DMS153 treated with DMSO at 0.1 percent for 48 hours (cell line): ENCODE results near the gene ERAP2.
"Not testable (repeated sequence)": the region's sequence is repeated elsewhere in the genome, so short reads cannot be mapped to it uniquely, and the experiment has no call there.

Experiments used
- DNase-seq: peaks from one replicate; lab custom pipeline; 2025; ENCODE audit not compliant: unreplicated experiment; lab: John Stamatoyannopoulos, UW

The ERAP2 gene

DNA sequence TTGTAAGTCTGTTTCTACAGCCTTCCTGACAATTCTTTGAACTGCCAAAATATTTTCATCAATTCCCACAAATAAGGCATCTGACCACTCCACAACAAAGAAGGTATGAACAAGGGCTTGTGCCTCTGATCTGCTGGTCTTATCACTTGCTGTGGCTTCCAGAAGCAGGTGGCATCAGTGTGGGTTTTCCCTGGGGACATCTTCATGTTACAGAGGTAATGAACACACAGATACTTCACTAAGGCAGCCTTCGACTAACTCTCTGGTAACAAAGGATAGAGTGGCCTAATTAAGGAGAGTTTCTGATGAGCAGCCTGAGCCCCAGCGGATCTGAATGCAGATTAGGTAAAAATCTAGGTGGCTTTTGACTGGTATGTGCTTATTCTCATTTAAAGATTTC lies 15.2 kb upstream of the ERAP2 start:
- DNase-seq, result peak; percentile 12

DNA sequence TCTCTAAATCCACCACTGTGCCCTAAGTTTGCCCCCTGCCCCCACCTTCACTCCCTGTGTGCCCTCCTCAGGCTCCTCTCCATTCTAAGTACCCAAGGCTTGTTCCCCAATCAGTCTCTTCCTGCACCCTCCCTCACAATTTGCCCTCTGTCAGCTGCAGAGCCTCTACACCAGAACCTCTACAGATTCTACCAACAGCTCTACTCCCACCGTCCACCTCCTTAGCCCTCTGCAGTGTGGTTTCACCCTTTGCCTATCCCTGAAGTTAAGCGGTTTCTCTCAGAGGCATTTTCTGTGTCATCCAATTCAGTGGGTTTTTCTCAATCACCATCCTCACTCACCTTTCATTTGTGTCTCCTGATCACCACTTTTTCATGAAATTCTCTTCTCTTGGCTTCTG lies 13.2 kb upstream of the ERAP2 start:
- no peak for DNase-seq

DNA sequence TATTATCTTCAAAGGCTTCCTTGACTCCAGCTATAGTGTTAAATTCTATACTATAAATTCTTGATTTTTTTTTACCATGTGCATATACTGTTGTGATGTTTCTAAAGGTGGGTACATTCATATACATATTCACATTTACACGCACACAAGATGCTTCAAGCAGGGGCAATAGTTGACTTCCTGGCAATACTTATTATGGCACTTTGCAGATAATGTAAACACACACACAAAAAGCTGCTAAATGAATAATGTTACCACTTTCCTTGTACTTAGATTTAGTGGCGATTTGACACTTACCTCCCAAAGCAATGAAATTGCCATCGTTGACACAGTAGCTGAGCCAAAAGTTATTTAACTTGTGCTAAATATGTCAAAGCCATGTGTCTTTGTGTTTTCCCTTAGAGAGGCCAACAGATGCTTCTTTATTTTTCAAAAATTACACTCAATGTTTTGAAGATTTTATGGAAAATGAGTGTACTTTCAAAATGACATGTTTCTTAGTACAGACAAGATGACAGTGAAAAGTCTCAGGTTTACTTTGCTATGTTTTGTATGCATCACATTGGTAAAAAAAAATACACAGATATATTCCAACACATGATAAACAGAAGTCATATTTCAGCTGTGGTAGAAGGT lies 12.2 kb upstream of the ERAP2 start:
- DNase-seq, result no peak

GRCh38 chr5:96864922-96865530 lies 11.3 kb upstream of the ERAP2 start:
- no peak for DNase-seq

DNA sequence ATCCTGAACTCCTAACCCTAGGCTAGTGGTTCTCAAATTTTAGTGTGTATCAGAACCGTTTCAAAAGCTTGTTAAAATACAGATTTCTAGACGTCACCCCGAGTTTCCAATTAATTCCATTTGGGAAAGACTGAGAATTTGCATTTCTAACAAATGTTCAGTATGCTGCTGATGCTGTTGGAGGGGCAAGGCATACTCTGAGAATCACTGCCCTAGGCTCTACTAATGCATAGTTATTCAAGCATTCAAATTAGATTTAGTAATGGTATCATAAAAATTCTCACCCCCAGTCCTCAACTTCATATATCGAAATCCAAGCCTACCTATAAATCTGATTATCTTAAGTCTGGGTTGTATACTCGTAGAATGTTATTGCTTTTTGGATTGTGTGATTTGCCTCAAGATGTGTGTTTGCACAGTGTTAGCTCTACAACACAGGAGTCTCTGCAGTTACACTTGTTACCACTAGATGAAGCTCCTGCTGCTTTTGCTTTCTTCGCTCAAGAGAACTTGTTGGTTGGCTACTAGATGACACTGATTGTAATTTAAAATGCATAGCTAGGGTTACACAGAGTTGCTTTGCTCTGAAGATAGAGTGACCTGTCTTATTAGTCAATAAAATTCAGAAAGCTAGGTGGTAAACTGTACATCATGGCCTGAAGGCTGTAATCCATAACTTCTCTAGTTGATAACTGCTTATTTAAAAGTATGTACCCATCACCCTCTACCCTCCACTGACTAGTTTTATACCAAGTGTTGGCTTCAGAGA lies 7.5 kb upstream of the ERAP2 start:
- peak; percentile 29 for DNase-seq

- no peak for DNase-seq
Measured at GRCh38 chr5:96869372-96869641, 7.0 kb upstream of the ERAP2 start.

DNA sequence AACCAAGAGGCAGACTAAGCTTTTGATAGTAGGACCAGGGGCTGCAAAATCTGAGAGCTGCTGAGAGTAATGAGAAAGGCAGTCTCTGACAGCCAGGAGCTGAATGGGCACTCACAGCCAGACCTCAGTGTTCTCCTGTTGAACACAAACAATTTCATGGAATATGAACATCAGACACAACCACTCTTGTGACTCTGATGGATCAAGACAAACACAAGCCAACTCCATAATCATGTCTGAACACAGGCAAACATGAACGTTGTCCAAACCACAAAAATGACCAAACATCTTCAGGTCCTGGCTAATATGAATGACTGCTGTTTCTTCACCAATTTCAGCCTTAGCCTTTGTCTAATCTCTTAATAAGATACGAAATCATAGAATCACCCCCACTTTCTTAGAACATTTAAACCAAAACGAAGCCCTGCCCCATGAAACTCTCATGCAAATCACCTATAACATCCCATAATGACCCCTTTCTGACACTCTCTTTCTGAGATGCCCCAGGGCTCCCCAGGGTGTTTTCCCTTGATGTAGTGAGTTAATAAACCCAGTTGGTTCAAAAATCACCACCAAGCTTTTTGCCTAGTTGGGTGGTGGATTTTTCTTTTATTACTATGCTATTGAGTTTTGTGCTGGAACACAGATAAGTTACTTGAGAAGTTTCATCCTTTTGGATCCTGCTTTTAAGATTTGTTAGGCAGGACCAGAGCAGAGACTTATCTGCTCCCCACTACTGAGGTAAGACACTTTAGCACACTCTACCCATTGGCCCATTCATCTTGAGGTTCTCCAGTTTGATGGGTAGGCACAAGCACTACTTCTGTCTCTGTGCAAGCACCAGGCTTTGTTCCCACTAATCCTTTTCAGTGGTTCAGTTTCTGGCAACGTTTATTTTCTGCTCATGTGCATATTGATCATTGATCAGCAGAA lies 5.9 kb upstream of the ERAP2 start:
- no peak for DNase-seq

DNA sequence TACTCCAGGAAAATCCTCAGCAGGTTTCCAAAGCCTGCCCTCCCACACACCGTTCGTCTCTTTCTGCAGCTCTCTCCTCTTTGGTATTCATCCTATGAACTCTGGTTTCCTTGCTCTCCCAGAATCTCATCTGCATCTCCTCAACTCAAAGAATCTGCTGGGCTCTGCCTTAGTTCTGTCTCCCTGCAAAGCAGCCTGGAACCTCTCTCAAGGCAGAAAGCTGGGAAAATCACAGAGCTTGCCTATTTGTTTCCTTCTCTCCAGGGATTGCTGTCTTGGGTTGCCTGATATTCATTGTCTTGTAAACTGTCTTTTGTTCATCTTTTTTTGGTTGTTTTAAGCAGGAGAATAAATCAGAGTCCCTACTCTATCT lies 5.3 kb upstream of the ERAP2 start:
- DNase-seq, result no peak

GRCh38 chr5:96871686-96872085 lies 4.6 kb upstream of the ERAP2 start:
- no peak for DNase-seq

DNA sequence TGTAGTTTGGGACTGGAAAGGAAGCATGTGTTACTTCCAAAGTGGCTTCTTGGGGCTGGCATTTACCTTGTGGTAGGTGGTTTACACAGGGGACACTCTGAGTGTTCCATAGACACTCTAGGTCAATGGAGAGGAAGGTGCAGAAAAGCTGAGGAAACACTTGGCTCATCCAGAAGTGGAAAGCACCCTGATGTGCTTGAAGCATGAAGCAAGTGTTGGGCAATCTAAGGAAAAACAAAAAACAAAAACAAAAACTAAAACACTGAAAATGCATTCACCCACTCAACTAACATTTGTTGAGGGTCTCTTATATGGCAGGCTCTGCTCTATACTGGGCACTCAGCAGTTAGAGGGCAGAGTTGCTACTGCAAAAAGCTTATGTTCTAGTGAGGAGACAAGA lies 2.9 kb upstream of the ERAP2 start:
- DNase-seq, result no peak

- DNase-seq, result no peak
Measured at GRCh38 chr5:96874631-96875030, 1.7 kb upstream of the ERAP2 start.

GRCh38 chr5:96875791-96876291 lies 459 bp upstream of the ERAP2 start:
- no peak for DNase-seq

DNA sequence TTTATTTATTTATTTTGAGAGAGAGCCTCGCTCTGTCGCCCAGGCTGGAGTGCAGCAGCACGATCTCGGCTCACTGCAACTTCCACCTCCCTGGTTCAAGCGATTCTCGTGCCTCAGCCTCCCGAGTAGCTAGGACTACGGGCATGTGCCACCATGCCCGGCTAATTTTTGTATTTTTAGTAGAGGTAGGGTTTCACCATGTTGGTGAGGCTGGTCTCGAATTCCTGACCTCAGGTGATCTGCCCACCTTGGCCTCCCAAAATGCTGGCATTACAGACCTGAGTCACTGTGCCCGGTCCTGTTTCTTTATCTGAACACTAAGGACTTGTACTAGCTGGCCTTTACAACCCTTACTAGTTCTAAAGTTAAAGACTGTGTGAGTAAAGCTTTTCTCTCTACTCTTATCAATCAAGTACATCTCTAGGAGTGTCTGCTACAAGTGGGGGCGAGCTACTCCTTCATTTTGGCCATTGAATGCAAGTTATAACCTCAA lies 723 bp downstream of the ERAP2 start:
- DNase-seq, result not testable (repeated sequence)

- DNase-seq, result no peak
Measured at GRCh38 chr5:96879665-96880064, 3.4 kb downstream of the ERAP2 start.

- DNase-seq, result no peak
Measured at GRCh38 chr5:96880444-96881164, 4.3 kb downstream of the ERAP2 start.

DNA sequence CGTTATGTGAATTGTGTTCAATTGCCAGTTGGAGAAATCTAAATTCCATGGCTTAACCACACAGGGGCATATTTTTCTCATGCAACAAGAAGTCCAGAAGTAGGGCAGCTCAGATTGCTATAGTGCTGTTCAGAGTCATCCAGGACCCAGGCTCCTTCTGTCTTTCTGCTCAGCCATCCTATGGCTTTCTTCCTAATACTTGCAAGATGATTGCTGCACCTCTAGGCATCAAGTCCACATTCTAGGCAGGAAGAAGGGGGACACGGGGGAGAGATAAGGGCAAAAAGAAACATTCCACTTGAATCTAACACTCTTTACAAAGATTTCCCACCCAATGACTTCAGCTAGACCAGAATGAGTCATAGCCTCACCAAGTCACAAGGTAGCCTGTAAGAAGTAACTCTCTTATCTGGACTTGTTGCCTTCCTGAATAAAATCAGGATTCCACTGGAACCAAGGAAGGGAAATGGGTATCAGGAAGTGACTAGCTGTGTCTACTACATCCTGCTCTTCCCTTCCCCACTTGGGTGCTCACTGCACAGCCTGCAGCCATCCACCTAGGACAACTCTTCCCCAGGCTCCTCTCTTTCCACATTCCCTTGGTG lies 5.3 kb downstream of the ERAP2 start:
- no peak for DNase-seq

- no peak for DNase-seq
Measured at GRCh38 chr5:96883871-96884270, 7.6 kb downstream of the ERAP2 start.

- no peak for DNase-seq
Measured at GRCh38 chr5:96884995-96885394, 8.7 kb downstream of the ERAP2 start.

DNA sequence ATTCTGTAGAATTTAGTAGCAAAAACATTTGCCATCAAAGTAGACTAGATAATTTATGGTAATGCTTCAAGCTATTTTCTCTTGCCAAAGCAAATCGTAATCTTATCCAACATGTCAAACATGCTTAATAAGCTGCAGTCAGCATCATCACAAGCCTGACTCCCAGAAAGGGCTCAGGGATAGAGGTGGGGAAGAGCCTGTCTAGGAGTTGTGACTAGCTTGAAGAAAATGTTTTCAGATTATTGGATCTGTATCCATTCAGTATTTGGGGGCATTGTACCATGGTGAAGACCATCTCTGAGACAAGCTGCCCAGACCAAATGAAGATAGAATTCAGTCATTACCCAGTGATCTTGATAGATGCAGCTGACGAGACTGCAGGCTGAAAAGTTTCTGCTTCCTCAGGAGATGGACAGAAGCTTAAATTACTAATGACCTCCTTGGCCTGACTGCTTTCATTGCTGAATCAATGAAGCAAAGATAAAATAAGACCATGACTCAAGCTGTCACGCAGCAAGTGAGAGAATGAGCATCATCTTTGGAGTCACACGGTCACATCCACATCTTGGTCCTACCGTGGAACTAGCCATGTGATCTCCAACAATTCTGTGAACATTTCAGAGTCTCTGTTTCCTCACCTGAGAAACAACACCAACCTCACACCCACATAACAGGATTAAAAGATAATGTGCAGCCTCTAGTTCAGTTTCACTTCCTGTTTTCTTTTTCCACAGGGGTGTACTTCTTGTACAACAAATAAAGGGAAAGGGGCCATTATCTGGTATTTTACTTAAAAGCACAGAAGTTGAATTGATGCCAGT lies 9.4 kb downstream of the ERAP2 start:
- DNase-seq, result no peak
